NCI-H2196 treated with DMSO at 0.1 percent for 48 hours (cell line): ENCODE measurements around the gene CDH2.

Experiments used
- DNase-seq: peaks from one replicate; lab custom pipeline; 2025; ENCODE audit not compliant: unreplicated experiment; lab: John Stamatoyannopoulos, UW

CDH2 gene

DNA sequence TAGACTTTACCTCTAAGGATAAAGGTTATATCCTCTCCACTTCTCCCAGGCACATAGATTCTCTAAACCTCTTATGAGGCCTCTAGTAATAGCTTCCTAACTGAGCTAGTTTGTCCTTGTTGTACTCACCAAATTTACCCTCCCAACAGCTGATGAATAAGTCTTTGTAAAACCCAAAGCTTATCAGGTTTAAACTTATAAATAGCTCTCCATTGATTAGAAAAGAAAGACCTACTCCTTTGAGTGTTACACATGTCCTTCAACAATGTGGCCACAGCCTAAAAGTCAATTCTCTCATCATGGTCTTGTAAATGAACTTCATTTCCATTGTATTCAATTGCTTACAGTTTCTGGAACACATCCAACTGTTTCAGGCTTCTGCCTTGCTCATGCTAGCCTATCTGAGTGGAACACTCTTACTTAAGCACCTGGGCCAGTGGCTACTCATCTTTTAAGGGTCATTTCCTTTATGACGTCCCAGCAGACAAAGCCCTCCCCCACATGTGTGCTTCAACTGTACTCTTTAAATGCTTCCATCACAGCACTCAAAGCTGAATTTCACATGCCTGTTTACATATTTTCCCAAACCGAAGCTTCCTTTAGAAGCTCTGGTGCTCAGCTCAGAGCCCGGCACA lies 131.6 kb downstream of the CDH2 start:
- peak; percentile 66 for DNase-seq

DNA sequence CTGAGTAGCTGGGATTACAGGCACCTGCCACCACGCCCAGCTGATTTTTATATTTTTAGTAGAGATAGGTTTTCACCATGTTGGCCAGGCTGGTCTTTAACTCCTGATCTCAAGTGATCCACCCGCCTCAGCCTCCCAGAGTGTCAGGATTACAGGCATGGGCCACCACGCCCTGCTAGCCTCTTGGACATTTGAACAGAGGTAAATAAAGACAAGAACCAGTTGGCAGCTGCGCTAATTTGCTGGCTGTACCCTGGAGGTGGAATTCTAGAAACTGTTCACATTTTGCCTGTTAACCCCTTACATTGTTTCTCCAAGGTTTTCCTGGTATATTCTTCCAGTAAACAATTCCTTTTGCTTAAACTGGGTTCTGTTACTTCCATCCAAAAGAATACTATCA lies 132.9 kb downstream of the CDH2 start:
- DNase-seq: no peak

DNA sequence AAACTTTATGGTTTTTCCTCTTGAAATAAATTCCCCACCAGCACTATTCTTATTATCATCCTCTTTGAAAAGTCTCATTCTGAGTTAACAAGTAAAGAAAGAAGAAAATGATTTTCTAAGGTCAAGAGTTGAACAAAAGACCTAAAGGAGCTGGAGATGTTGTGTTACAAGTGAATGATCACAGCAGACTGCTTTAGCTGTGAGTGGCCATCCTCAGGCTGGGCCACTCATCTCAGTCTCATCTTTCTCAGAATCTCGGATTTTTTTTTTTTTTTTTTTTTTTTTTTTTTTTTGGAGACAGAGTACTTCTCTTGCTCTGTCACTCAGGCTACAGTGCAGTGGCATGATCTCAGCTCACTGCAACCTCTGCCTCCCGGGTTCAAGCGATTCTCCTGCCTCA lies 133.3 kb downstream of the CDH2 start:
- no peak for DNase-seq

DNA sequence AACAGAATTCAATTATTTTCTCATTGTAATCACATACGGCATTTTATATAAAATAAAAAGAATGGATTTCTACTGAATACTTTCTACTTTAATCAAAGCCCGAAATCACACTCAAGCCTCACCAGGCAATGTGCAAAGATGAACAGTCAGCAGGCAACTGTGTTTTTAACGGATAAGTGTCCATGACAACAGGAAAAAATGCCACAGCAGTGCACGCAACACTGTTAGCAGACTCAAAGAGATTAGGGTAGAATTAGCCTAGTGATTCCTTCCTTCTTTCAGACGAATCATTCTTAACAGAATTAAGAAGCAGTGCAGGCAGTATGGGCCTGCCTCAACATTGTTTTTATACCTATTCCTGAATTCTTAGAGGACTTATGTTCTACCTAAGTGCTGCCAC lies 135.6 kb downstream of the CDH2 start:
- no peak for DNase-seq

DNA sequence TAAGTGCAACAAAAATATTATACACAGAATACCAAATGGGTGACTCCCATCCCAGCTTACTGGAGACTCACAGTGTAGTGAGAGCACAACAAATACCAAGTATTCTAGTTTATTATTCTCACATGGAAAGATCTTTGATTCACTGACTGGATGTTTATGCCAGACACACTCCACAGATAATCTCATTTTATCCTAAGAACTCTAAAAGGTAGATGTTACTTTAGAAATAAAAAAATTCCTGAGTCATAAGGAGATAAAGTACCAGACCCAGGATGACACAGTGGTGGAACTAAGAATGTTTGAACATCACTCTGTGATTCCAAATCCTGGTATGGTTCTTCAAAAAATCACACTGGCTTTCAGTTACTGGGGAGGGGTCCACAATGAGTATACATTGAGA lies 136.2 kb downstream of the CDH2 start:
- DNase-seq: no peak

DNA sequence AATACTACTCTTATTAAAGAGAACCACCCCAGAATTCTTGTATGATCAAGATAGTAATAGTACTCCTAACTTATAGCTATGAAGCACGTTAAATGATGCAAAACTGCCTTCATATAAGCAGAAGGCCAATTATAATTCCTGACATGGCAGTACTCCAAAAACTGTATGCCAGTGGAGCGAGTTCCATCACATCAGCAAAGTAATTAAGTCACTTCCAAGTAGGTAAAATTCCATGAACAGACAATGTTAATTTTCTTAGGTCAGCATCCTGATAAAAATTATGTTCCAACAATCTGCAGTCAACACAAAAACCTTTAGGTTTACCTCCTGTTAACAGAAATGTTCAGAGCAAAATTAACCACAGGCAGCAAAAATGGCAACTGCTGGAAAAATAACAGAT lies 136.7 kb downstream of the CDH2 start:
- DNase-seq: no peak

DNA sequence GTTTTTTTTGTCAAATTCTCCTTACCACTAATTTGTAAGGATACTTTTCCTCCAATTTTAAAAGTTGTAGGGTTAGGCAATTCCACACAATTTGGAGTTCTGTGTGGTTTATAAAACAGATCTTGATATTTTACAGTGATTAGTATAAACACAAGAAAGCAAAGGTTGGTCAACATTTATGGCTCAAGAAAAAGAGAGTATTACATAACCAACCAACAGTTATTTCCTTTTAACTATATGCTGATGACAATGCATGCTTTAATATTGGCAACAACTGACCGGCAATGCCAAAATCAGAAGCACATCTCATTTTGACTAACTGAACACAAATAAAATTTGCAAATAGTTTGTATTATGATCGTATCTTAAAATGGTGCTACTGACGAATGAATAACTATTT lies 137.2 kb downstream of the CDH2 start:
- DNase-seq: no peak

DNA sequence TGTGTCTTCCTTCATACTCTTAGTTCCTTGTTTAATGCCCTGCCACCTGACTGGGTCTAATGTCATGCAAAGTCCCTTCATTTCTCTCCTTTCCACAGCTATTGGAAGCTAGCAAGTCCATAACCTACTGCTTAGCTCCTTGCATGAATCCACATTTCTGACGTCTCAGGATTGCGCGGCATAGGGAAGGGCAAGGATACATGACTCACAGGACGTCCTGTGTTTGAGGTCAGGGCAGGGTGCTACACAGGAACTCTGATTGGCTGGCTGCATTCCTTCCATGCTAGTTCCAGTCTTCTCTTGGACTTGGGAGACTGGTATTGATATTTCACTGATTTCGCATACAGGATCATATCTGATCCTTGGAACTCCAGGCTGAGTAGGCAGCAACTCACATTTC lies 137.9 kb downstream of the CDH2 start:
- no peak for DNase-seq

DNA sequence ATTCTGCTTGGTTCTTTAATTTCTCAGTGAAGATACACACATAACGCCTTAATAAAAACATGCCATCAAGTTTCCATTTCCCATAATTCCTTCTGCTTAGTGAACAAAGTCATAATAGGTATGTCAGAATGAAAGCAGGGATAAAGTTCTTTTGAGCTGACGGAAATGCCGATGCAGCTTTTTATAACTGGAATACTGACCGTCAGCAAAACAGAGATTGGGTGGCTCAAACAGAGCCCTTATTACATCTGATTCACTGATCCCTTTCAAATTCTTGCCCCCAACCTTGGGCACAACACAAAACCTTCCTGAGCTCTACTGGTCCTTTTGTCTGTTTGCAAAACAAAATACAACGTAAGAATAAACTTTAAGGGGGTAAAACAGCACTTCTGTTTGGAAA lies 140.4 kb downstream of the CDH2 start:
- DNase-seq: no peak

DNA sequence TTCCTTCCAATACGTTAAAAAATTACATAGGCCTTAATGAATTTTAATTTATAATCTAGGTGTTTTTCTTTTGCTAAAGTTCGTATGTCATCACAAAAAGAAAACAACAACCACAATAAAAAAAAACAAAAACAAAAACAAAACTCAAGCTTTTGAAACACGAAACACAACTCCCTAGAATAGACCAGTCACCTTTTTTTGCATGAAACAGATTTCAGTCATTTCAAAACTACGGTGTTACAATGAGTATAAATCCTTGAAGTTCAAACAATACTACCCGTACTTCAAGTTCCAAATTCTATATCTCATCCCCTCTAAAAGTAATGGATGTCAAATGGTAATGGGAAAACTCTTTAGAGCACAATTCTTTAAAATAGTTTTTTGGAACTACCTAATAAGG lies 142.4 kb downstream of the CDH2 start:
- DNase-seq: no peak

DNA sequence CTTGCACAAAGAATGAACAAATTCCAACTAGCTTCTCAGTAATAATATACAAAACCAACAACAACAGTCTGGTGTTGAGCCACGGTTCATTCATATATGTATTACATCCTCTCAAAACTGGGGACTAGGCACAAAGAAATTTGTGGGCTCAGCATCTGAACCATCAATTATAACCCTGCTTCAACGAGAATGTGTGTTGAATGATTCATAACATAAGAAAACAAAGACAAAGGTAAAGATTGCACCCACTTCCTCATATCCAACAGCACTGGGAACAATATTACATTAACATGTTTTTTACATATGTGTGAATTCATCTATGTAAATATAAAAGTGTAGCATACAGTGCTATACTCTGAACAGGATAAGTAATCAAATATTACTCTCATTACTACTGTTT lies 144.8 kb downstream of the CDH2 start:
- DNase-seq: no peak

DNA sequence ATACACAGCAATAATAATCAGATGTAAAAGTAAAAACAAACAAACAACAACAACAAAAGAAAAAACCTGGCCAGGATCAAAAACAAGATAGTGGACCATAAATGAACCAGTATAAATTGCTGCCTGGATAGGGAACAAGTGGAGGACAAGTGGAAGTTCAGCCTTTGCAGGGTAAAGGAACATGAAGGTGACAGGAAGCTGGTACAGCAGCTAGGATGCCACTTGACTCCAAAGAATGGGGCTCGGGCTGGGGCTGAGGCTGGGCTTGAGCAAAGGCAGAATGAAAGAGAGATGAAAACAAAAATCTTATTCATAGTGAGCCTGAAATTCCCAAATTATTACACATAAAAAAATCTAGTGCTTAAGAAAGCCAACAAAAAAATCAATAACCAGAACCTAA lies 146.5 kb downstream of the CDH2 start:
- DNase-seq: no peak

DNA sequence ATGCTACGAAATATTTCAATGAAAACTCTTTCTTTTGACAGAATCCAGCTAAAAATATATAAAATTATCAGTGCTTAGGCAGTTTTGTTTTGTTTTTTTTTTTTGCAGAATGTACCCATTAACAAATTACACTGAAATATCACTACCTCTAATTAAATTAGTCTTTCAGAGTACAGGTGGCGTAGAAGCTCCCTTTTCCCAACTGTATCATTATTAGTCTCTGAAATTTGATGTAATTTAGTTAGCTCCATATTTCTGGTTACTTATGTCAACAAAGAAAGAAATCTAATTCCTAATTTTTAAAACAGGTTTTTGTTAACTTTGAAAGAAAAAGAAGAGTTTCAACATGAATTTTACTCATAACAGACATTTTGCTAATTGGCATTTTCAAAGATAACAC lies 149.2 kb downstream of the CDH2 start:
- no peak for DNase-seq

DNA sequence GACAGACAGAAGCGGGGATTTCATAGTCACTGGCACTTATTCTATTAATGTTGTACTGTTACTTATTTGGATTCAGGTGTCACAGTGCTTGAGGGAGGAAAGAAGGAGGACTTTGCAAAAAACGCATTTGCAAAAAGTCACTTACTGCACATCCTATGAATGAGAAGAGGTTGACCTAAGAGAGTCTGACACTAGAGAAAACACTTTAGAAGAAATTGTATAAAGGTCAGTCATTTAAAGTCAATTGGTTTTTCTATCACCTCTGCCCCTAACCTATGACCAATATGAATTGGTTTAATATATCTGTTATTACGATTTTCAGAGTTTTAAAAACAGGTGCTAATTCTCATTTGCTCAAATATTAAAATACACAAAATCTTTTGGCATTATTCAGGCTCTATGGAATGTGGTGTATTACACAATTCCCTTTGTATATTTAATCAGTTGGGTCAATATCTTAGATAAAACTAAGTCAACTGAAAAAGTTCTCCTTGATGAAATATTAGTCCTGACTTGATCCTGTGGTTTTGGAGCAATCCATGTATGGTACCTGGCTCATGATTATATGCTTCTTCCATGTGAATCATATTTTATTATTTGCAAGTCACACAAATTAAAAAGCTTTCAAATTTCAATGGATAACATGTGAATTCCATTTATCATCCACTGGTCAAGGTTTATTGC lies 157.4 kb downstream of the CDH2 start:
- no peak for DNase-seq

DNA sequence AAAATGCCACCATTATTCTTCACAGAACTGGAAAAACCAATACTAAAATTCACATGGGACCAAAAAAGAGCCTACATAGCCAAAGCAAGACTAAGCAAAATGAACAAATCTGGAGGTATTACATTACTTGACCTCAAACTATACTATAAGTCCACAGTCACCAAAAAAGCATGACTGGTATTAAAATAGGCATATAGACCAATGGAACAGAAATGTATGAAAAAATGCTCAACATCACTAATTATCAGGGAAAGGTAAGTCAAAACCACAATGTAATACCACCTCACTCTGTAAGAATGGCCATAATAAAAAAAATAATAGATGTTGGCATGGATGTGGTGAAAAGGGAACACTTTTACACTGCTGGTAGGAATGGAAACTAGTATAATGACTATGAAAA lies 158.6 kb downstream of the CDH2 start:
- no peak for DNase-seq

DNA sequence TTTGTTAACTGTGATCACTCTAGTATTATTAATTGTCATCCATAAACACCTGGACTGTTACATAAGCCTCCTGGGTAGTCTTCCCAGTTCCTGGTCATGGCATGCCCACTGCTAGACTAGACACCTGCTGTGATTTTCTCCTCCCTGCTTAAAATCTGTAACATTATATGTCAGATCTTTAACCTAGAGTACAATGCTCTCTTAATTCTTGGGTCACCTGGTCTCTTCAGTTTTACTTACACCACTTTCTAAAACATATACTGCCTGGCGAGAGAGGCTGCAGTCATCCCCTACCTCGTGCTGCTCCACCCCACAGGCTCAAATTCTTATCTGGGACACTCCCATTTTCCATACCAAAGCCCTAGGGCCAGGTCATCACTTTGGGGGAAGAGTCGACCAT lies 161.3 kb downstream of the CDH2 start:
- peak; percentile 29 for DNase-seq

DNA sequence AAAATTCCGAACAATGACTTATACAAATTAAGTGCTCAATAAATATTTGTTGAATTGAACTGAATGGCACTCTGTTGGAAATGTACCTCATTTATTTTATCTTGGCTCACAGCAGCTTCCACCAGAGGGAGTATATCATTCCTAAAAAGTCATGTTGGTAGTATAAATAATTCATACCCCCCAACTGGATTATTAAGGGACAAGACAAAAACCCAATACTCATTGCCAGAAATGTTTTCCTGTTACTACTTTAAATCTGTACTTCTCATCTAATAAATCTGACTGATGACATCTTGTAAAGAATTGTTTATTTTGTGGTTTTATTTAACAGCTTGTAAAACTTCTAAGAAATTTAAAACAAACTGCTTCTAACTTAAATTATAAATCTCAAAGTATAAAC lies 163.9 kb downstream of the CDH2 start:
- DNase-seq: no peak

DNA sequence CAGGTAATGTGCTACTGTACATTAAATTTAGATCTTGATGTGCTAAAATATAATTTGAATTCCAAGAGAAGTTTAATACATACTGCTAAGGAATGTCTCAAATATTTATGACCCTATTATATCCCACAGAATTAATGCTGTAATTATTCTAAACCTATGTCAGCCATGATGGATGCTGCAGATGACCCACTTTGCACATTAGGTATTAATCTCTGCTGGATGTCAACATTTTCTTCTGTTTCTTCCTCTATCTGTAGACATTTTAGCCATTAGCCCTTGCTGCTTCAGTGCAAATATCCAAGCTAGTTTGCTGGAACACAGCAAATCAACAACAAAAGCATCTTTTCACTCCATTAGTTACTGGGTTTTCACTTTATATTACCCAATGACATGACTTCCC lies 164.6 kb downstream of the CDH2 start:
- no peak for DNase-seq

DNA sequence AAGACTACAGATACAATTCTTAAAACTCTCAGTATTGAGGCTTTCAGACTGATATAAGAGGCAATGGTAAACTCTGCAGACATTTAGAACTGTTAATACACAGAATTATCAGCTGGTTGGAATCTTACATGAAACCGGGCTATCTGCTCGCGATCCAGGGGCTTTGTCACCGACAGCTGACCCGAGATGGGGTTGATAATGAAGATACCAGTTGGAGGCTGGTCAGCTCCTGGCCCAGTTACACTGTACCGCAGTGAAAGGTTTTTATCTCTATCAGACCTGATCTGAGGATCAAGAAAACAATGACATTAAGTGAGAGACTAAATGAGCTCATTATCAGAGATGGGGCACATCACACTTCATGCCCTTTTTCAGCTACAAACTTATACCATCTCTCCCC lies 167.3 kb downstream of the CDH2 start:
- no peak for DNase-seq

DNA sequence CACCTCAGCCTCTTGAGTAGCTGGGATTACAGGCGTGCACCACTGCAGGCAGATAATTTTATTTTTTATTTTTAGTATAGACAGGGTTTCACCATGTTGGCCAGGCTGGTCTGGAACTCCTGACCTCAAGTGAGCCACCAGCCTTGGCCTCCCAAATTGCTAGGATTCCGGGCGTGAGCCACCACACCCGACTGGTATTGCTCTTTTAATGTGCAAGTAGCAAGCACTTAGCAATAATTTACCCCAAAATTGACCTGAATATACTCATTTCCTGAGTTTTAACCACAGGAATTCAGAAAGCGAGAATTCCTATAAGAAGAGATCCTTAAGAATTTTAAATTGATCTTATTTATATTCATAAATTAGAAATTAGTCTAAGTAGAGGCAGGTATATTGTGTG lies 169.1 kb downstream of the CDH2 start:
- no peak for DNase-seq

DNA sequence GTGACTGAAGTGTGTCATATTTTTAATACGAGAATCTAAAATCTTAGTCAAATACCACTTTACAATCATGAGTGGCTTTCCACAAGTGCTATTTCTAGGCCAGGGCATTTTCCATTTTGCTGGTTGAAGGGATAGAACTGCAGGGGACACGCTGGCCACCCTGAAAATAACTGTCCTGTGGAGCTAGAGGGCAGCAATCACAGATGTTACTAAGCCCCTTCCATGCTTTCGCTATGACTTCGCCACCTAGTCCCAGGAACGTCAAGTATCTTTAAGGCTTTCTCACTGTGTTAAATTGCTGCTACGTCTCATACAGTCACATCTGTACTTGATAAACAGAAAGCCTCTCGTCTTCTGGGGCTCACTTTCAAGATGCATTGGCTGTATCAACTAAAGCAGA lies 171.8 kb downstream of the CDH2 start:
- DNase-seq: no peak

DNA sequence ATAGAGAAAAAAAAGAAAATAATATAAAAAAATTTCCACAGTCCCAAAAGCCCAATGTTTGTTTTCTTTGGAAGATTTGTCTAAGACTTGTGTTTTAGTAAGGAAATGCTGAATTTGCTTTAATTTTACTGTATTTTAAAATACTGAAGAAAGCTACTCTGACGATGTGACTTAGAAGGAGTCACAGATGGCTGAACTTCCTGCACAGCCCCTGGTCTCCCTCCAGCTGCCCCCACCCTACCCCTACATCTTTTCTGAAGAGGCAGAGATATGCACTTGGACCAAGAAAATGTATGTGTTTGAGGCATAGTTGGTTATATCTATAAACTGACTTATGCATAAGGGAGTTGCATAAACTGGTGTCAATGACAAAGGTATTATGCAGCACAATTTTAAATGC lies 172.3 kb downstream of the CDH2 start:
- DNase-seq: no peak

DNA sequence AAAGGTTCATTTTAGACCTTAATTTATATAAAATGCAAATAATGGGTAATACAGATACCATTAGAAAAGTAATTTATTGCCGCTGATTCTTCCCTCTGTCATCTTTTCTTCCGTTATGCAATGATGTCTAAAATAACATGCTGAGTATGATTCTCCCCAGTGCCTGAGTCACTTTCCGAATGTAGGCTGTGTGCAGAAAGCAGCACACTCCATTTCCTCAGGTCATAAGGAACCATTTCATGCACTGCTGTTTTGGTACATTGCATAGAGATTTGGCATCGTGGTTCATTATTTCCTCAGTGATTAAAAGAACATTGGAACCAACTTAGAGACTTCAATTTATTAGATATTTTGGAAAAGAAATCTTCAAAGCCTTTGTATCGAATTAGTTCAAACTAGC lies 173.5 kb downstream of the CDH2 start:
- no peak for DNase-seq
